CD4-positive, CD25-positive, alpha-beta regulatory T cell (primary cell): ENCODE measurements around the gene STRA6. TPM values are rescaled to one million over a fixed set of nuclear protein-coding genes. Genes with fewer than 3 reads are reported as not detected.

ENCODE experiments used
- ATAC-seq, 2 donors: fragments of 150-1000 bp; cut with Tn5 transposase; one replicate each; pipeline ENCODE4 v1.10.0; 2021; ENCODE audit warnings: low read depth in 2 of 2, moderate number of reproducible peaks in 2 of 2, moderate library complexity in 1 of 2
- DNase-seq, 3 donors: peaks; one replicate each; pipeline versions ENCODE4 v3.0.0 to v3.0.0-alpha.2; 2012 to 2022; ENCODE audit warnings: mixed read lengths in 1 of 3
- H3K27ac ChIP-seq: one replicate; pipeline ENCODE4 v1.7.0; 2013; ENCODE audit warnings: mild to moderate bottlenecking, low read length; ENCODE audit not compliant: insufficient read depth, poor library complexity, severe bottlenecking
- H3K27me3 ChIP-seq: one replicate; pipeline ENCODE4 v1.7.0; 2013; ENCODE audit warnings: low read length; ENCODE audit not compliant: control insufficient read depth, insufficient read depth
- H3K36me3 ChIP-seq: one replicate; pipeline ENCODE4 v1.7.0; 2013; ENCODE audit warnings: mild to moderate bottlenecking, low read length, moderate library complexity; ENCODE audit not compliant: control insufficient read depth, insufficient read depth
- H3K4me1 ChIP-seq: 2 replicates; pipeline ENCODE4 v1.7.0; 2013; ENCODE audit warnings: mild to moderate bottlenecking, low read length; ENCODE audit not compliant: insufficient read depth, control insufficient read depth, poor library complexity, severe bottlenecking
- H3K4me3 ChIP-seq: one replicate; pipeline ENCODE4 v1.7.0; 2013; ENCODE audit warnings: low read depth, mild to moderate bottlenecking, low read length, moderate library complexity
- H3K9me3 ChIP-seq, 2 experiments: 1 replicate in 1 of 2; 2 replicates in 1 of 2; pipeline ENCODE4 v1.7.0; 2013; ENCODE audit warnings: low read length in 2 of 2, mild to moderate bottlenecking in 1 of 2, moderate library complexity in 1 of 2; ENCODE audit not compliant: control insufficient read depth in 2 of 2
- H3K27ac Mint-ChIP-seq, 3 donors: one replicate each; pipeline ENCODE4 v1.8.0; 2020 to 2022; ENCODE audit warnings: mild to moderate bottlenecking in 3 of 3, mixed read lengths in 3 of 3, moderate library complexity in 2 of 3
- H3K27me3 Mint-ChIP-seq: one replicate; pipeline ENCODE4 v1.8.0; 2022; ENCODE audit warnings: mild to moderate bottlenecking, mixed read lengths
- H3K36me3 Mint-ChIP-seq: one replicate; pipeline ENCODE4 v1.8.0; 2020; ENCODE audit warnings: mixed read lengths
- H3K4me1 Mint-ChIP-seq, 4 donors: one replicate each; pipeline ENCODE4 v1.8.0; 2020 to 2022; ENCODE audit warnings: mixed read lengths in 4 of 4, mild to moderate bottlenecking in 1 of 4
- H3K4me3 Mint-ChIP-seq, 4 donors: one replicate each; pipeline ENCODE4 v1.8.0; 2020 to 2022; ENCODE audit warnings: mild to moderate bottlenecking in 4 of 4, mixed read lengths in 4 of 4, moderate library complexity in 3 of 4
- H3K9me3 Mint-ChIP-seq, 7 donors: one replicate each; pipeline ENCODE4 v1.8.0; 2020 to 2022; ENCODE audit warnings: mixed read lengths in 7 of 7, mild to moderate bottlenecking in 3 of 7, moderate library complexity in 2 of 7
- polyA plus RNA-seq, 4 donors: library from polyadenylated mRNA; unstranded; fragments of 300-500 nt; fragmentation: Illumina TruSeq; gene quantifications; one replicate each; pipeline ENCODE4 v1.2.3, GENCODE V29; 2021
- total RNA-seq: library from RNA; stranded (reverse); gene quantifications from one replicate; pipeline ENCODE4 v1.2.3, GENCODE V29; 2022

STRA6 gene
- total and polyA plus RNA-seq, 5 donors from 2014 or later, result not detected

GRCh38 chr15:74193299-74193718 is 9.3 kb downstream of the STRA6 start:
- Mint-ChIP-seq H3K27me3 (peaks cover 5% of the 10 kb centered on the region), H3K36me3 (no peaks in the 10 kb centered on the region), H3K27ac (peak overlapping the region in 1 of 3 donors; percentile 10), H3K4me1 (no peaks in the 10 kb centered on the region), H3K4me3 (no peak overlapping the region), H3K9me3 (no peaks in the 10 kb centered on the region)
- Histone ChIP-seq H3K9me3 (no peaks in the 10 kb centered on the region), H3K27ac (no peak overlapping the region), H3K27me3 (no peaks in the 10 kb centered on the region), H3K36me3 (no peaks in the 10 kb centered on the region), H3K4me3 (no peak overlapping the region), H3K4me1 (no peaks in the 10 kb centered on the region)
- ATAC-seq (no peak), DNase-seq (no peak)

GRCh38 chr15:74192751-74193150 is 9.8 kb downstream of the STRA6 start:
- H3K4me3 ChIP-seq, result no peak overlapping the region
- Mint-ChIP-seq H3K36me3 (no peaks in the 10 kb centered on the region), H3K27ac (peak overlapping the region in 1 of 3 donors; percentile 74), H3K9me3 (no peaks in the 10 kb centered on the region), H3K27me3 (peaks cover 5% of the 10 kb centered on the region), H3K4me3 (no peak overlapping the region), H3K4me1 (no peaks in the 10 kb centered on the region)
- no peak overlapping the region for H3K27ac ChIP-seq
- H3K27me3 ChIP-seq, result no peaks in the 10 kb centered on the region
- ATAC-seq, result no peak
- DNase-seq, result no peak
- no peaks in the 10 kb centered on the region for H3K9me3 ChIP-seq
- no peaks in the 10 kb centered on the region for H3K36me3 ChIP-seq
- no peaks in the 10 kb centered on the region for H3K4me1 ChIP-seq

GRCh38 chr15:74191798-74192197 is 10.8 kb downstream of the STRA6 start:
- Histone ChIP-seq H3K9me3 (no peaks in the 10 kb centered on the region), H3K4me3 (no peak overlapping the region), H3K27me3 (no peaks in the 10 kb centered on the region), H3K4me1 (no peaks in the 10 kb centered on the region), H3K36me3 (no peaks in the 10 kb centered on the region), H3K27ac (no peak overlapping the region)
- no peak for DNase-seq
- Mint-ChIP-seq H3K9me3 (no peaks in the 10 kb centered on the region), H3K4me3 (no peak overlapping the region), H3K27ac (no peak overlapping the region), H3K4me1 (no peaks in the 10 kb centered on the region), H3K36me3 (no peaks in the 10 kb centered on the region), H3K27me3 (peaks cover 5% of the 10 kb centered on the region)
- no peak for ATAC-seq

GRCh38 chr15:74188216-74188615 is 14.4 kb downstream of the STRA6 start:
- H3K36me3 Mint-ChIP-seq, result no peaks in the 10 kb centered on the region
- no peak overlapping the region for H3K27ac Mint-ChIP-seq
- Histone ChIP-seq H3K27me3 (no peaks in the 10 kb centered on the region), H3K36me3 (no peaks in the 10 kb centered on the region), H3K4me1 (no peaks in the 10 kb centered on the region), H3K9me3 (no peaks in the 10 kb centered on the region), H3K4me3 (no peak overlapping the region), H3K27ac (no peak overlapping the region)
- no peaks in the 10 kb centered on the region for H3K4me1 Mint-ChIP-seq
- no peak overlapping the region for H3K4me3 Mint-ChIP-seq
- peaks cover 9% of the 10 kb centered on the region for H3K27me3 Mint-ChIP-seq
- H3K9me3 Mint-ChIP-seq, result no peaks in the 10 kb centered on the region
- ATAC-seq (no peak), DNase-seq (no peak)

GRCh38 chr15:74185710-74186348 is 16.8 kb downstream of the STRA6 start:
- Mint-ChIP-seq H3K4me1 (no peaks in the 10 kb centered on the region), H3K27me3 (peaks cover 9% of the 10 kb centered on the region), H3K27ac (no peak overlapping the region), H3K4me3 (no peak overlapping the region), H3K36me3 (no peaks in the 10 kb centered on the region), H3K9me3 (no peaks in the 10 kb centered on the region)
- H3K4me1 ChIP-seq, result no peaks in the 10 kb centered on the region
- no peaks in the 10 kb centered on the region for H3K9me3 ChIP-seq
- H3K27ac ChIP-seq, result no peak overlapping the region
- H3K4me3 ChIP-seq, result no peak overlapping the region
- no peak for ATAC-seq
- no peaks in the 10 kb centered on the region for H3K27me3 ChIP-seq
- H3K36me3 ChIP-seq, result no peaks in the 10 kb centered on the region
- DNase-seq, result no peak

- H3K27me3 Mint-ChIP-seq, result peaks cover 9% of the 10 kb centered on the region
- Histone ChIP-seq H3K36me3 (no peaks in the 10 kb centered on the region), H3K27ac (no peak overlapping the region), H3K4me3 (no peak overlapping the region), H3K4me1 (no peaks in the 10 kb centered on the region), H3K27me3 (no peaks in the 10 kb centered on the region), H3K9me3 (no peaks in the 10 kb centered on the region)
- H3K4me3 Mint-ChIP-seq, result no peak overlapping the region
- DNase-seq, result no peak
- H3K4me1 Mint-ChIP-seq, result no peaks in the 10 kb centered on the region
- H3K9me3 Mint-ChIP-seq, result peaks cover 0 to 1% (median 0%) of the 10 kb centered on the region in 7 donors
- ATAC-seq, result no peak
- peak overlapping the region in 1 of 3 donors; percentile 38 for H3K27ac Mint-ChIP-seq
- no peaks in the 10 kb centered on the region for H3K36me3 Mint-ChIP-seq
Observed at GRCh38 chr15:74184582-74185091, 17.9 kb downstream of the STRA6 start.

- no peak overlapping the region for H3K27ac ChIP-seq
- DNase-seq (no peak), ATAC-seq (no peak)
- H3K36me3 ChIP-seq, result no peaks in the 10 kb centered on the region
- H3K9me3 ChIP-seq, result no peaks in the 10 kb centered on the region
- Mint-ChIP-seq H3K4me3 (peak overlapping the region in 1 of 4 donors; percentile 34), H3K36me3 (no peaks in the 10 kb centered on the region), H3K27ac (peak overlapping the region in 1 of 3 donors; percentile 63), H3K4me1 (no peaks in the 10 kb centered on the region), H3K27me3 (peaks cover 9% of the 10 kb centered on the region), H3K9me3 (peaks cover 0 to 1% (median 0%) of the 10 kb centered on the region in 7 donors)
- H3K27me3 ChIP-seq, result no peaks in the 10 kb centered on the region
- no peaks in the 10 kb centered on the region for H3K4me1 ChIP-seq
- no peak overlapping the region for H3K4me3 ChIP-seq
Observed at GRCh38 chr15:74182131-74182530, 20.5 kb downstream of the STRA6 start.
